HG02840 (cell line): ENCODE results near the gene SLC33A1.
"Not testable (repeated sequence)": the region's sequence is repeated elsewhere in the genome, so short reads cannot be mapped to it uniquely, and the experiment has no call there.

Experiments
- ATAC-seq: cut with Tn5 transposase; IDR thresholded peaks from one replicate; pipeline ENCODE4 v1.9.1; 2021; ENCODE audit warnings: mild to moderate bottlenecking, moderate library complexity, moderate number of reproducible peaks; ENCODE audit not compliant: unreplicated experiment, low FRiP score

The SLC33A1 gene

GRCh38 chr3:155854141-155854940 is at the start of gene SLC33A1:
SLC33A1 (minus strand) TSS chr3:155854427; CDS start chr3:155853997, 430 bp downstream.
- ATAC-seq, result peak; percentile 96

DNA sequence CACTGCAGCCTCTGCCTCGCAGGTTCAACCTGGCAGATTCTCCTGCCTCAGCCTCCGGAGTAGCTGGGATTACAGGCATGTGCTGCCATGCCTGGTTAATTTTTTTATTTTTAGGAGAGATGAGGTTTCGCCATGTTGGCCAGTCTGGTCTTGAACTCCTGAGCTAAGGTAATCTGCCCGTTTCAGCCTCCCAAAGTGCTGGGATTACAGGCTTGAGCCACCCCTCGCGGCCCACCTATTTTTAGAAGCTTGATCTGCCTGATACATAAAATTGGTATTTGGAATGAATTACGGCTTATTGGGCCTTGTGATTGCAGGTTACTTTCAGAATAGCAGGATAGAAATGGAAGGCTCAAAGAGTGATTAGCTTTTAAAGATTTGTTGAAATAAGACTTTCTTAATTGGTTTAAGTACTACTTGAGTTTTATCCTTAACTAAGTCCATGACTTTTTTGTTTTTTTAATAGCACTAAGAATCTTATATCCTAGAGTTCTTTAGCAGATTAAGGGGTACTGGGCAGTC is 41.2 kb upstream of the SLC33A1 start:
- no peak for ATAC-seq

DNA sequence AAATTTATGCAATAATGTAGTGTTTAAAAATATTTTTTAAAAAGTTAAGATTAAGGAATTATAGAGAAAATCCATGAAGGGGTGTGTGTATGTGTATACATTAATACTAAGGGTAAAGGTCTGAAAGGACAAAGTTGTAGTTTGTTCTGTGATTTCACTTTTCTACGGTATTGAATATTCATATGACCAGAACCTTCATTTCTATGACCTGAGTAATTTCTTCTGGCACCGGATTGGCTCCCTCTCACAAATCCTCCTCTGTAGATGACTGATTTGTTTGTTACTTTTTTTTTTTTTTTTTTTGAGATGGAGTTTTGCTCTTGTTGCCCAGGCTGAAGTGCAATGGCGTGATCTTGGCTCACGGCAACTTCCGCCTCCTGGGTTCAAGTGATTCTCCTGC is 37.1 kb upstream of the SLC33A1 start:
- ATAC-seq, result no peak

DNA sequence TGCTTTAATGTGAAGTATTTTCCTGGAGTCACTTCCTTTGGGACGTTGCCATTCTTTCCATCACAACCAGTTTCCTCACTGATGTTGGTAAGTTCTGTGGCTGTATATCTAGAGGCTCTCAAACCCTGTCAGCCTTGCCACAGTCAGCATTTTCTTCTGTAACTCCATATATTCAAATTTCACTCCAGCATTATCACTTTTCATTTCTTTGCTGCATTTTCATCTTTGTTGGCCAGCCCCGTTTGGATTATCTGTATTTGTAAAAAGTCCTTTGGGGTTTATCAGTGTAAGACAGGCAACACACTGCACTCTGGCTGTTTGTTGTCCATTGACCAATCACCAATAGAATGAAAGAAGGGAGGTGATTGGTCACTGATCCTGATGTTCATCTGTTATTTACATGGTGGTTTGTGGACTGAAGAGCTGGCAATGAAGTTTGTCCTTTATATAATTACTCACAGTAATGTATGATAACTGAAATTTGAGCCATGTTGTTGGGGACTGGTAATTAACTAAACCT is 36.5 kb upstream of the SLC33A1 start:
- no peak for ATAC-seq

- ATAC-seq, result no peak
Measured at GRCh38 chr3:155889952-155890351, 35.7 kb upstream of the SLC33A1 start.

DNA sequence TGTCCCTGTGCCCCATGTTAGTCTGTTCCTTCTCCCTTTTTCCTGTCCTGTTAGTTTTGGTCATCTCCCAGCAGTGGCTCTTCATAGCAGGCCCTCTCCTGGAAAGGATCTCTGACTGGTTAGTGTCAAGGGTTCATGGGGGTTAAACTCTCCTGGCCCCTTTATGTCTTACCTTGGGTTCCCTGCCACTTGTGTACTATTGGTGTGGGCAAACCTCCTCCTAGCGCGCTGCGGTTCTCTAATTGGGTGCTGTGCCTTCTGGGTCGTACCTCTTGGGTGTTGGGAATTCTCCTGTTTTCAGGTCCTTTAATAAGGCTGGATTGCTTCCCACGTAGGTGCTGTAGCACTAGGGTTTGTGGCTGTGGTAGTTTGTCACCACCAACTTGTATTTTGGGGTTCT is 35.0 kb upstream of the SLC33A1 start:
- ATAC-seq, result no peak

DNA sequence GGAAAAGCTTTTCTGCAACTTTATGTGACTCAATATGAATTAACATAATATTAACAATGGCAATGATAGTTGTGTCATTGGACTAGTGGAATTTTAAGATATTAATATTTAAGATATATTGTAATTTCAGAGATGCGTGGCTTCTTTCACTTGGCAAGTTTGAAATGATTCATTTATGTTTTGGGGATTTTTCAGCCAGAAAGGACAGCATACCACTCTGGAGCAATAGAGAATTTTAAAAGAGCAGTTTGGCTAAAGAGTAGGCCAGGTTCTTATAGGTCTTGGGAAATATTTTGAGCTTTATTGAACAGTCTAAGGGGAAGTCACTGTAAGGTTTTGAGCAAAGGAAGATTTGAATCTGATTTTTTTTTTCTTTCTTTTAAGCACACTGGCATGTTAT is 32.7 kb upstream of the SLC33A1 start:
- no peak for ATAC-seq

- ATAC-seq, result not testable (repeated sequence)
Measured at GRCh38 chr3:155886348-155886747, 32.1 kb upstream of the SLC33A1 start.

DNA sequence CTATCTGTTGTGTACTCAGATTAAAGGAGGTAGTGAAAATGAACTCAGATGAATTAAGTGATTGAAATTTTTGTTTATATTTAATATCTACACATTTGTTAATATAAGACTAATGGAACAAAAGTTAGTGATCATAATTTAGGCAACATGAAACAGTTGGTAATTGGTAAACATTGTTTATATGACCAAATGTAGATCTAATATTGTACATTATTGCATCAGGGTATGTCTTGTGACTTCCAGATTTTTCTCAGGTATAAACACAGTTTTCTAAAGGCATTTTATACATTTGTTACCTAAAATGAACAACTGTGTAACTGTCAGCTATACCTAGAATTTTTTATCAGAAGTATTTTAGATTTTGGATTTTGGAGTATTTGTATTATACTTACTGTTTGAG is 31.1 kb upstream of the SLC33A1 start:
- no peak for ATAC-seq

- ATAC-seq, result no peak
Measured at GRCh38 chr3:155884292-155884691, 30.1 kb upstream of the SLC33A1 start.

- no peak for ATAC-seq
Measured at GRCh38 chr3:155880286-155880685, 26.1 kb upstream of the SLC33A1 start.

- ATAC-seq, result no peak
Measured at GRCh38 chr3:155876503-155876902, 22.3 kb upstream of the SLC33A1 start.

- ATAC-seq, result no peak
Measured at GRCh38 chr3:155876037-155876436, 21.8 kb upstream of the SLC33A1 start.

DNA sequence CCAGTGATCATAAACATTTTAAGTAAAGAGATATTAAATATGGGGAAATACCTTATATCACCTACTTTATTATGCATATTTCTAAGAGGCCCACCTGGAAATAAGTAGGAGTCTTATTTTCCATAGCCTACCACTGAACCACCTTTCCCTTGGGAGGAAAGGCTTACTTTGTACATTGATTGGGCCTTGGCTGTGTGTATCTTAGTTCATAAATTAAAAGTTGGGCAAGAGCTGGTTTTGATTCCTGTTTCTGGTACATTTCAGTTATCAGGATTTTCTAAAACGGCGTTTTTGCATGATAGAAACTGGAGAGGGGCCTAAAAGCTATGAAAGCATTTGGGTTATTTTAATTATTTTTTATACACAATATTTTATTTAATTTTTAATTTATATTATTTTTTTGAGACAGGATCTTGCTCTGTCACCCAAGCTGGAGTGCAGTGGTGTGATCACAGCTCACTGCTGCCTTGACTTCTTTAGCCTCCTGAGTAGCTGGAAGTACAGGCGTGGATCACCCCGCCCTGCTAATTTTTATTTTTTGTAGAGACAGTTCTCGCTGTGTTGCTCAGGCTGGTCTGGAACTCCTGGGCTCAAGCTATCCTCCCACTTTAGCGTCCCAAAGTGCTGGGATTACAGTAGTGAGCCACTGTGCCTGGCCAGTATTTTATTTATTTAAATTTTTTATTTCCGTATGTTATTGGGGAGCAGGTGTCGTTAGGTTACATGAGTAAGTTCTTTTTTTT is 18.8 kb upstream of the SLC33A1 start:
- ATAC-seq, result no peak

DNA sequence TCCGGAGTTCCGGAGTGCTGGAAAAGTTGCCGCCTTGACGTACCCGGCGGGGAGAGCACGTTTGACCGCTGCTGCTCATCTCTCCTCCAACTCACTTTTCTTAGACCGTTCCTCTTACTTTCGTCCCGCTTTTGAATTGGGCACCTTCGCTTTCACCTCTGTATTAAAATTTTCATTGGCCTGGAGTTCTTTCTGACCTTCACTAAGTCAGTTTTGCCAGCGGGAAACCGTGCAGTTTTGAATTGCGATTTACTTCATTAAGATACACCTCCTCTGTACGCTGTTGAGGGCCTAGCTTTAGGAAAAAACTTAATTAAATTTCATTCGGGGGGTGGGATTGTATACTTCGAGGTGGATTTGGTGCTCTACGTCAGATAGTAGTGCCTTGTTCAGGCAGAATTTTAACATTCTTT is 17.5 kb upstream of the SLC33A1 start:
- peak; percentile 9 for ATAC-seq

DNA sequence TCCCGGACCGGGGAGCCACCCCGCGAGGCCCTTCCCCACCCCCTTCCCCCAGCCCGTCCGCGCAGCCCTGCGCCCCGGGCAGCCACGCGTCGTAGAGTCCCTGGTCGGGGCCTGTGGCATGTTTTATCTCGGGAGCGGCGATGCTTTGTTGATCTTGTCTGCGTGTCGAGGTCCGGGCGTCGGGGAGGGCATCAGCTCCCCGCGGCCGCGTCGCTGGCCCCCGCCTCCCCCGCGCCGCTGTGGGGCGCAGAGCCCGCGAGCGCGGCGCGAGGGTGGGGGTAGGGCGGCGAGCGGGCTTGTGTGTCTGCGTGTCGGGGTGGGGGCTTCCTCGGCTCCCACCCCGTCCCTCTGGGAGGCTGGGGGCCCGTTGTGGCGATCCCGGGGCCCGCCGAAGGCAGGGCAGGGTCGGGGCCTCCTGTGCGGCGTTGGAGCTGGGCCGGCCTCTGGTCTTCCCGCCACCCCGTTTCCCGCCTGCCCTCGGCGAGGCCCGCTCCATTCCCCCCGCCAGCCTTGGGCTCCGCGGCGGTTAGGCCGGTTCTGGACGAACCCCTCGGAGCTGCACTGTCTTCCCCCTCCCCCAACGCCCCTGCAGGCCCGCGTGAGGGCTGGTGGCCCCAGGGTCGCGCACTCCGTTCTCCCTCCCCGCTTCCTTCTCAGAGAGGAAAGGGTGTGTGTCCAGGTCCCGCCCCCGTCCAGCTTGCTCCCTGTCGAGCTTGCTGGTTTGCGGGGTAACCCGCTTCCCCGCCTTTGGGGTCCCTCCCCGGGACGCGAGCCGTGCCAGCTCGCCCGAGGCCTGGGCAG is 16.9 kb upstream of the SLC33A1 start:
- ATAC-seq, result peak; percentile 28

- peak; percentile 91 for ATAC-seq
Measured at GRCh38 chr3:155870133-155870944, 16.1 kb upstream of the SLC33A1 start, which contains the start of gene GMPS. GMPS (plus strand) TSS chr3:155870650; CDS start chr3:155870871, 221 bp downstream.

DNA sequence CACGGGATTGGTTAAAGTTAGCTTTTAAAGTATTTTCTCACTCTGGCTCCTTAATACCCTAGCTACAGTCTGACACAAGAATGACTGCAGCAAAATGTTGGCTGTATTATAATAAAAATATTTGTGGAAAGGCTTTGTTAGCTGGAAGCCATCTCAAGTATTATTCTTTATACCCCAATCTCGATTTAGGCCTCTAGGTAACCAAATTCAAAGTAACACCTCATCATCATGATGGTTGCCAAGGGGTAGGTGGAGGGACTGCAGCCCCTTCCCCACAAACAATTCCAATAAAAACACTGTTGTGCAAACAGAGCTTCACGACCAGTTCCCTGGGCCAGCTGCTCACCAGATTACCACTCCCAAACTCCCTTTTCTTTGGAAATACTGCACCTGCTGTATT is 15.5 kb upstream of the SLC33A1 start:
- ATAC-seq, result no peak

- ATAC-seq, result no peak
Measured at GRCh38 chr3:155863072-155863784, 9.0 kb upstream of the SLC33A1 start.
